Measurements from ENCODE around the gene KIF1C.

Gene KIF1C

DNA sequence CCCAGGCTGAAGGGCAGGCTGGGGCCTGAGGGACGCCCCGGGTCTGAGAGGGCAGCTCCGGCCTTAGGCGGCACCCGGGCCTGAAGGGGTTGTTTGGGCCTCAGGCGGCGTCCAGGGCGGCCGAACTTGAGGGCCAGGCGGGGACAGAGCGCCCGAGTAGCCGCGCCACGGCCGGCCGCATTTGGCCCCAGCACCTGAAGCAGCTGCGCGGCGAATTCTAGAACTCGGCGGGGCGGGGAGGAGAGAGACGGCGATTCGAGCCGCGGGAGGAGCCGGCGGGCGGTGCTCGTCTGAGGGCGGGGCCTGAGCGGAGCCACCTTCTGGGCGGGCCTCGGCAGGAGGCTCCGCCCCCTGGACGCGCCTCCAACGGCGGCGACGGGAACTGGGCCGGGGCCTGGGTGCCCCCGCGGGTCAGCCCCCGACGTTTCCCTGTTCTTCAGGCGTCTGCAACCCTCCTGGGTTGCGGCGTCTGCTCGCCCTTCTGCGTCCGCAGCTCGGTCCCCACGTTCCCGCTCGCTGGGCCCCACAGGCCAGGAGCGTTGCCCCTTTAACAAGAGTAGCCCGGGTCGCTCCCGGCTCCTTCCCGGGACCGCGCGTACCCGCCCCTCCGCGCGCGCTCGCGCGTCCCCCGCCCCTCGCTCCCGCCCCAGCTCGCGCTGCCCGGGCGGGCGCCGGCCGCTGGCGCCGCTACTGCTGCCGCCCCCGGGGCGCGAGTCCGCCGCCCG, at the start of gene KIF1C, which contains the start of gene INCA1:
KIF1C (plus strand) TSS at position 649 of the 725 bp plus-strand sequence. CDS start 2,297 bp downstream, outside the sequence.
INCA1 (minus strand) TSS at position 221 of the 725 bp plus-strand sequence. CDS start 3,085 bp downstream, outside the sequence.
- peak; percentile 96 for DNase-seq

DNA sequence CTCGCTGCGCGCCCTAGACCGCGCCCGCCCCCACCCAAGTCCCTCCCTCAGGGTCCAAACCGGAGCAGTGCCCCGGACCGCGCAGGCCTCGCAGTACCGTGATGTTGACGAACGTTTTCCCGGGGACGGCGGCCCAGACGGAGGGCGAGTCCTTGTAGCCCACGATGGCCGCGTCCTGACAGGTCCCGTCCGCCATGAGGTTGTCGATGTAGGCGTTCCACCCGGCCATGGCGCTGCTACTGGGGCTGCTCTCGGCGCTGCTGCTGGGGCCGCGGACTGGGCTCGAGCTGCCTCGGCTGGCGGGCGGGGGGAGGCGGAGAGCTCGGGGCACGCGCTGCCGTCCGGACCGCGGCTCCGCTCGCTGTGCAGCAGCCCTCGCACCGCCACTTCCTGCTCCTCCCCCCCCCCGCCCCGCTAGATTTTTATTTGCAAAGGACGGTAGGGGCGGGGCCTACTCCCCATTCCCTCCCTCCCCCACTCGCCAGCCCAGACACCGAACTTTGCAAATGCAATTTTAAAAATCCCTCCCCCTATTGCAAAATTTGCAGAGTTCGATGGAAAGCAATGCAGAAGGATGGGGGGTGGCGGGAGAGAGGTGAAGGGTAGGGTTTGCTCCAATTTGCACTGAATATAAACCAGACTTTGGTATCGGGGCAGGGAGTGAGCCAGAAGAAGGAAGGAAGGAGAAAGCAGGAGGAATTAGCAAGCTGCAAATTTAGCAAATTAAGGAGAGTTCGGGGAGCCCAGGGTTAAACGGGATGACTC, 49.4 kb upstream of the KIF1C start, which contains the start of gene PFN1:
PFN1 (minus strand) TSS at position 365 of the 765 bp plus-strand sequence; CDS start at position 229, 136 bp downstream.
- DNase-seq: peak; percentile 96

DNA sequence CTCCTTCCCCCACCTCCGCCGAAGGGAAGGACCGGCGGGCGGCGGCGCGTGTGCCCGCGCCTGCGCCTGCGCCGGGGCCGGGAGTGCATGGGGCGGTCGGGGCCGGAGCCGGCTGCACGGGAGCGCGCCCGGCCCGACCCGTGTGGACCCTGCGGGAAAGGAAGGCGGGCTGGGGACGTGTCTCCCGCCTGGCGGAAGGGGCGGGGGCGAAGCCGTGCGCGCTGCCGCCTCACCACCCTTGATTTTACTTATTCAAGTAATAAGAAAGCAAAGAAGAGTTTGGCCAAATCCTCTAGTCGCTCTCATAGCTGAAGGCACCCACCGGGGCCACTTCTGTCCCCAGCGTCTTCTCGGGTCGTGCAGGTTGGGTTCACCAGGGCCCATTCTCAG, 48.8 kb upstream of the KIF1C start:
- peak; percentile 93 for DNase-seq

- peak; percentile 86 for DNase-seq
These were observed 48.3 kb upstream of the KIF1C start for GRCh38 chr17:4949321-4950074.

GRCh38 chr17:4950075-4950745, 47.5 kb upstream of the KIF1C start:
- DNase-seq: peak; percentile 28

GRCh38 chr17:4950746-4951204, 47.0 kb upstream of the KIF1C start, which contains the start of gene ENO3:
ENO3 (plus strand) TSS chr17:4951119; CDS start chr17:4951830, 711 bp downstream.
- no peak for DNase-seq

- DNase-seq: no peak
These were observed 46.3 kb upstream of the KIF1C start for GRCh38 chr17:4951486-4951885.

DNA sequence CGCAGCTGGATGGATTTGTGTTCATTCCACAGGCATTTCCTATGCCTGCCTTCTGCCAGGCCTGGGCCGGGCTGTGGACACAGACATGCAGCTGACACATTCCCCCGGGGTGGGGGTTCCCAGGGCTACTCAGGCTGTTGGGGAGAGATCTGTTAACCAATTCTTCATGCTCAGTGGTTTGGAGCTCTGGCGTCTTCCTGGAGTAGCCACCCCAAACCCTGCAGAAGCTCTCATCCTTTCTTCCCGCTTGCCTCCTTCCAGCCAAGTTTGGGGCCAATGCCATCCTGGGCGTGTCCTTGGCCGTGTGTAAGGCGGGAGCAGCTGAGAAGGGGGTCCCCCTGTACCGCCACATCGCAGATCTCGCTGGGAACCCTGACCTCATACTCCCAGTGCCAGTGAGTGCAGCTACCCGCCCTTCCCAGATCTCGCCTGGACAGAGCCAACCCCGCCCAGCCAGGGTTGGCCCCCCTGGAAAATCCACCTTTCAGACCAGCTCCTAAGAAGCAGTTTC, 44.2 kb upstream of the KIF1C start:
- no peak for DNase-seq

DNA sequence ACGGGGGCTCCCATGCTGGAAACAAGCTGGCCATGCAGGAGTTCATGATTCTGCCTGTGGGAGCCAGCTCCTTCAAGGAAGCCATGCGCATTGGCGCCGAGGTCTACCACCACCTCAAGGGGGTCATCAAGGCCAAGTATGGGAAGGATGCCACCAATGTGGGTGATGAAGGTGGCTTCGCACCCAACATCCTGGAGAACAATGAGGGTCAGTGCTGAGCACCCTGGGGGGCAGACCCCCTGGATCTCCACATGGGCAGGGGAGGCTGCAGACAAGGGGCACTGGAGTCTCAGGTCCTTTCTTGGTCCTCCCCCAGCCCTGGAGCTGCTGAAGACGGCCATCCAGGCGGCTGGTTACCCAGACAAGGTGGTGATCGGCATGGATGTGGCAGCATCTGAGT, 42.7 kb upstream of the KIF1C start:
- DNase-seq: no peak

GRCh38 chr17:4956493-4957061, 41.2 kb upstream of the KIF1C start:
- DNase-seq: peak; percentile 37

DNA sequence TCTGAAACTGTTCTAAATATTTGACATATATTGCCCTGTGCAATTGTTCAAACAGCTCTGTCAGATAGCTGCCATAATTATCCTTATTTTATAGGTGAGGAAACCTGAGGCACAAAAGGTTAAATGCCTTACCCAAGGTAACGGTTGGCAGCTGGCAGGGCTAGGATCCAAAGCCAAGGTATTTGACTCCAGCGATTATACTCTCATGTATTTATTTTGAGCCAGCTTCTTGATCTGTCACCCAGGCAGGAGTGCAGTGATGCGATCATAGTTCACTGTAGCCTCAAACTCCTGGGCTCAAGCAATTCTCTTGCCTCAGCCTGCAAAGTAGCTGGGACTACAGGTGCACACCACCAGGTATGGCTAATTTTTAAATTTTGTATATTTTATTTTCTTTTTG, 39.6 kb upstream of the KIF1C start:
- DNase-seq: no peak

- DNase-seq: no peak
These were observed 38.3 kb upstream of the KIF1C start for GRCh38 chr17:4959261-4959965.

GRCh38 chr17:4960279-4960922, 37.3 kb upstream of the KIF1C start:
- DNase-seq: no peak

- DNase-seq: no peak
These were observed 32.3 kb upstream of the KIF1C start for GRCh38 chr17:4965311-4965986.

DNA sequence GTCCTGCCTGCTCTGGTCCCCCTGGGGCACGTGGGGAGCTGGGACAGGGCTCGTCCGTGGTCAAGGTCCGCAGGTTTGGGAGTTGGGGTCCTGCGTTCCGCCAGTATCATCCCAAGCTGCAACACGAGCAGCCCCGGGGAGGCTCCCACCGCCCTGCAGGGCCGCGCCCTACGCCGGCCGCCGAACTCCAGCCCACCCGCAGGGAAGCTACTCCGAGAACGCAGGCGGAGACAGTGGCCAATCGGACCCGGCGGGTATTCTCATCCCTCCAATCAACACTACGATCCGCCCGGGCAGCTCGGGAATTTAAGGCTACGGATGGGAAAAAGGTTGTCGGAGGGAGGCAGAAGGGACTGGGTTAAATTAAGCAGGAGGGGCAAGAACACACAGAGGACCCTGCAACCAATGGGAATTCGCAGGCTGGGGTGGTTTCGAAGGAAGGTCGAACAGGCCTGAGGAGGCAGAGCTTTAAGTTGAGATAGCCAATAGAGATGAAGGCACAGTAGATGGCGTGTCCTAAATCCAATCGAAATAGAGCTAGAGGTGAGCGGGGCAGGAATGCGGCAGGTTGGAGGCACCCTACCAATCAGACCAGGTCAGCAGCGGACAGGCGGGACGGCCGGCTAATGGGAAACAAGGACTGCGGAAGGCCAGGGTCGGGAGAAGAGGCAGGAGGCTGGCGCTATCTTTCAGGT, 30.8 kb upstream of the KIF1C start:
- peak; percentile 99 for DNase-seq

GRCh38 chr17:4967539-4968485, 29.9 kb upstream of the KIF1C start, which contains the start of gene SPAG7:
SPAG7 (minus strand) TSS chr17:4967817; CDS start chr17:4967804, 13 bp downstream.
- peak; percentile 97 for DNase-seq

DNA sequence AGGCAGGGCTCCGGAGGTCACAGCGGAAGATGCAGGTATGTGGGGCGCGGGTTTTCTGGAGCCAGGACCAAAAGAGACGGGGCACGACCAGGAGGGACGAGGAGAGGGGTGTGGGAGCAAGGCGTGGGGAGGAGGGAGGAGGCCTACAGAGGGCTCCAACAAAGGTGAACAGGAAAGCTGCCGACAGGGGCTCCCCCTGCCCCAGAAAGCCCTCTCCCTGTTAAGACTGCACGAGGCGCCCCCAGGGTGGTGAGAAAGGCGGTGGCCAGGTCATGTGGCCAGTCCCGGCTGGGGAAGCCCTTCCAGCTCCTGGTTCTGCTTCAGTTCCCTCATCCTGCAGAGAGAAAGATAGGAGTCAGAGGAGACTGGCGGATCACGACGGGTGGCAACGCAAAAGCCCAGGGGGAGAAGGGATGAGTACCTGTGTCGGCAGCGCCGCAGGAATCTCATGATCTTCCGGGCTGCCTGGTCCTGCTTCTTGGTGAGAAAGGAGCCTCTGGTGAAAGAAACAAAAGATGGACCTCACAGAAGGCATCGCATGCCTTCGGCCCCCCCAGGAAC, 29.2 kb upstream of the KIF1C start:
- no peak for DNase-seq
